NB4 (cell line): ENCODE data around the gene BCAS3.

Experiments used
- CTCF ChIP-seq: IDR thresholded peaks from one replicate; pipeline ENCODE4 v1.5.1; 2012; ENCODE audit warnings: low read depth, low read length
- MAX ChIP-seq: IDR thresholded peaks from 2 replicates; pipeline ENCODE4 v1.6.1; 2011; ENCODE audit warnings: low read depth, low read length
- MYC ChIP-seq: IDR thresholded peaks from 2 replicates; pipeline ENCODE4 v1.6.1; 2011; ENCODE audit warnings: low read depth, low read length
- POLR2A ChIP-seq: IDR thresholded peaks from 2 replicates; pipeline ENCODE4 v1.6.1; 2011; ENCODE audit warnings: mild to moderate bottlenecking; ENCODE audit not compliant: insufficient read length; ENCODE audit errors: extremely low read depth

GRCh38 chr17:61216066-61216465 is 538.4 kb downstream of the BCAS3 start:
- TF ChIP-seq CTCF (no peak), POLR2A (no peak), MAX (no peak), MYC (no peak)
